GM23338 (cell line): ENCODE measurements around the gene SLC43A3. TPM values are rescaled to one million over a fixed set of nuclear protein-coding genes. Genes with fewer than 3 reads are reported as not detected.

Experiments
- ATAC-seq: fragments of 200-7000 bp; cut with Tn5 transposase; 3 replicates; pipeline ENCODE4 v1.9.1; 2020
- DNase-seq: peaks from one replicate; pipeline ENCODE4 v3.0.0-alpha.2; 2015; ENCODE audit warnings: low spot score
- H2AFZ ChIP-seq: fragments of 200-600 bp; sonication (generic); 2 replicates; pipeline ENCODE4 v1.8.0; 2016; ENCODE audit warnings: antibody characterized with exemption, mild to moderate bottlenecking, moderate library complexity
- H3F3A ChIP-seq: fragments of 200-600 bp; sonication (generic); replicated peaks from 2 replicates; pipeline ENCODE4 v1.8.0; 2017; ENCODE audit warnings: antibody characterized with exemption, mixed run types, low read depth
- H3K27ac ChIP-seq: fragments of 200-600 bp; sonication (generic); 2 replicates; pipeline ENCODE4 v1.6.1; 2016; ENCODE audit warnings: low read depth
- H3K27me3 ChIP-seq: fragments of 200-600 bp; sonication (generic); 2 replicates; pipeline ENCODE4 v1.8.0; 2016; ENCODE audit warnings: mild to moderate bottlenecking, mixed run types, moderate library complexity; ENCODE audit not compliant: insufficient read depth
- H3K36me3 ChIP-seq: fragments of 200-600 bp; sonication (generic); 2 replicates; pipeline ENCODE4 v1.8.0; 2016; ENCODE audit warnings: mild to moderate bottlenecking; ENCODE audit not compliant: insufficient read depth
- H3K4me1 ChIP-seq: fragments of 200-600 bp; sonication (generic); 2 replicates; pipeline ENCODE4 v1.8.0; 2016; ENCODE audit warnings: mild to moderate bottlenecking, moderate library complexity; ENCODE audit not compliant: insufficient read depth
- H3K4me2 ChIP-seq: fragments of 200-600 bp; sonication (generic); 2 replicates; pipeline ENCODE4 v1.7.1; 2017; ENCODE audit warnings: mixed run types
- H3K4me3 ChIP-seq: fragments of 200-600 bp; sonication (generic); 2 replicates; pipeline ENCODE4 v1.6.1; 2016; ENCODE audit warnings: mixed run types
- H3K79me2 ChIP-seq: fragments of 200-600 bp; sonication (generic); replicated peaks from 2 replicates; pipeline ENCODE4 v1.8.0; 2017; ENCODE audit warnings: mild to moderate bottlenecking; ENCODE audit not compliant: insufficient read depth
- H3K9me2 ChIP-seq: fragments of 200-600 bp; sonication (generic); 2 replicates; pipeline ENCODE4 v1.8.0; 2017; ENCODE audit not compliant: insufficient read depth
- H4K20me1 ChIP-seq: fragments of 200-600 bp; sonication (generic); replicated peaks from 2 replicates; pipeline ENCODE4 v1.8.0; 2017; ENCODE audit warnings: mild to moderate bottlenecking; ENCODE audit not compliant: insufficient read depth
- H3K27ac Mint-ChIP-seq: 2 replicates; pipeline ENCODE4 v1.8.0; 2020; ENCODE audit warnings: inconsistent platforms, mild to moderate bottlenecking, moderate library complexity, mixed read lengths
- H3K27me3 Mint-ChIP-seq: 3 replicates; pipeline ENCODE4 v1.8.0; 2022; ENCODE audit warnings: low read depth, mild to moderate bottlenecking, moderate library complexity, mixed read lengths, inconsistent platforms; ENCODE audit not compliant: insufficient read depth, poor library complexity
- H3K36me3 Mint-ChIP-seq: 3 replicates; pipeline ENCODE4 v1.8.0; 2021; ENCODE audit warnings: low read depth, mild to moderate bottlenecking, inconsistent platforms, moderate library complexity, mixed read lengths
- H3K4me1 Mint-ChIP-seq: 3 replicates; pipeline ENCODE4 v1.8.0; 2020; ENCODE audit warnings: mild to moderate bottlenecking, inconsistent platforms, mixed read lengths
- H3K4me3 Mint-ChIP-seq: 3 replicates; pipeline ENCODE4 v1.8.0; 2021; ENCODE audit warnings: moderate library complexity, mild to moderate bottlenecking, inconsistent platforms, mixed read lengths
- H3K9me3 Mint-ChIP-seq: 3 replicates; pipeline ENCODE4 v1.8.0; 2020; ENCODE audit warnings: moderate library complexity, mild to moderate bottlenecking, inconsistent platforms, mixed read lengths
- CREB1 ChIP-seq: fragments of 250-450 bp; sonication (Bioruptor Pico); IDR thresholded peaks from 2 replicates; pipeline ENCODE4 v1.5.0; 2020; ENCODE audit warnings: low read depth, mild to moderate bottlenecking, moderate library complexity
- JUNB ChIP-seq: IDR thresholded peaks from one replicate; pipeline ENCODE4 v1.6.1; 2016; ENCODE audit warnings: antibody characterized with exemption; ENCODE audit not compliant: unreplicated experiment
- NANOG ChIP-seq: IDR thresholded peaks from 2 replicates; pipeline ENCODE4 v1.6.1; 2016; ENCODE audit warnings: antibody characterized with exemption, borderline replicate concordance
- POLR2AphosphoS5 ChIP-seq: IDR thresholded peaks from 2 replicates; pipeline ENCODE4 v1.6.1; 2016; ENCODE audit warnings: antibody characterized with exemption, low read depth
- STAT1 ChIP-seq: IDR thresholded peaks from one replicate; pipeline ENCODE4 v1.6.1; 2016; ENCODE audit warnings: antibody characterized with exemption; ENCODE audit not compliant: unreplicated experiment
- ZNF114 ChIP-seq: fragments of 250-450 bp; sonication (Bioruptor Pico); IDR thresholded peaks from 2 replicates; pipeline ENCODE4 v1.5.0; 2020; ENCODE audit warnings: mild to moderate bottlenecking, moderate library complexity
- ZNF331 ChIP-seq: fragments of 250-450 bp; sonication (Bioruptor Pico); IDR thresholded peaks from 2 replicates; pipeline ENCODE4 v1.5.0; 2020; ENCODE audit warnings: low read depth, mild to moderate bottlenecking, moderate library complexity
- polyA plus RNA-seq: library from polyadenylated mRNA; unstranded; fragments of >200 nt; fragmentation: Nextera tagmentation; extraction: Ambion mirVana; gene quantifications from 2 replicates; pipeline ENCODE4 v1.2.1, GENCODE V29; 2016
- total RNA-seq: library from RNA; depleted of rRNA; stranded (reverse); fragments of >200 nt; shearing (Covaris generic); gene quantifications from 2 replicates; pipeline ENCODE4 v1.2.3, GENCODE V29; 2014
- TF ChIP-seq, protein P1 (sequence below): IDR thresholded peaks from one replicate; pipeline ENCODE4 v1.6.1; 2018; ENCODE audit warnings: antibody characterized with exemption; ENCODE audit not compliant: unreplicated experiment

SLC43A3 gene
- total and polyA plus RNA-seq, 2 experiments from 2014 or later = 14.3 to 24.8 TPM

DNA sequence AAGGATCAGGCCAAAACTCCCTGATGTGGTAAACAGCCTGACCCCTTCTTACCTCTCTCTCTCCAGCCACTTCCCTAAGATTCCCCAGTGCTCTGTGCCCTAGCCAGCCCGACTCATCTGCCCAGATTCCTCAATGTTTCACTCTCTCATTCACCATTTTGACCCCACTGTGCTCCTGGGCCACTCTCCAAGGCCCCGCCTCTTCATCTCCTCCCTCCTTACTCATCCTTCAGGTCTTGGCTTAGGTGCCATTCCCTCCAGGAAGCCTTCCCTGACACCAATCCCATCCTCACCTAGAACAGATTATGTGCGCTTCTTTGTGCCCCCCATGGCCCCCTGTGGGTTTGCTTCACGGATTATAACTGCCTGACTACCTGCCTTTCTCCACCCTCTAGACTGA is 13.2 kb downstream of the SLC43A3 start:
- H3K27me3 ChIP-seq = no peaks in the 10 kb centered on the region
- DNase-seq (no peak), ATAC-seq (no peak)
- Mint-ChIP-seq H3K27ac (no peak overlapping the region), H3K4me1 (peaks cover 10% of the 10 kb centered on the region), H3K27me3 (no peaks in the 10 kb centered on the region), H3K36me3 (peaks cover 77% of the 10 kb centered on the region), H3K4me3 (no peak overlapping the region), H3K9me3 (no peaks in the 10 kb centered on the region)
- H3K9me2 ChIP-seq = no peaks in the 10 kb centered on the region
- H3K79me2 ChIP-seq = no peaks in the 10 kb centered on the region
- H3K4me1 ChIP-seq = no peaks in the 10 kb centered on the region
- no peaks in the 10 kb centered on the region for H3F3A ChIP-seq
- no peak overlapping the region for H3K4me3 ChIP-seq
- peaks cover 25% of the 10 kb centered on the region for H3K36me3 ChIP-seq
- TF ChIP-seq, protein P1, sequence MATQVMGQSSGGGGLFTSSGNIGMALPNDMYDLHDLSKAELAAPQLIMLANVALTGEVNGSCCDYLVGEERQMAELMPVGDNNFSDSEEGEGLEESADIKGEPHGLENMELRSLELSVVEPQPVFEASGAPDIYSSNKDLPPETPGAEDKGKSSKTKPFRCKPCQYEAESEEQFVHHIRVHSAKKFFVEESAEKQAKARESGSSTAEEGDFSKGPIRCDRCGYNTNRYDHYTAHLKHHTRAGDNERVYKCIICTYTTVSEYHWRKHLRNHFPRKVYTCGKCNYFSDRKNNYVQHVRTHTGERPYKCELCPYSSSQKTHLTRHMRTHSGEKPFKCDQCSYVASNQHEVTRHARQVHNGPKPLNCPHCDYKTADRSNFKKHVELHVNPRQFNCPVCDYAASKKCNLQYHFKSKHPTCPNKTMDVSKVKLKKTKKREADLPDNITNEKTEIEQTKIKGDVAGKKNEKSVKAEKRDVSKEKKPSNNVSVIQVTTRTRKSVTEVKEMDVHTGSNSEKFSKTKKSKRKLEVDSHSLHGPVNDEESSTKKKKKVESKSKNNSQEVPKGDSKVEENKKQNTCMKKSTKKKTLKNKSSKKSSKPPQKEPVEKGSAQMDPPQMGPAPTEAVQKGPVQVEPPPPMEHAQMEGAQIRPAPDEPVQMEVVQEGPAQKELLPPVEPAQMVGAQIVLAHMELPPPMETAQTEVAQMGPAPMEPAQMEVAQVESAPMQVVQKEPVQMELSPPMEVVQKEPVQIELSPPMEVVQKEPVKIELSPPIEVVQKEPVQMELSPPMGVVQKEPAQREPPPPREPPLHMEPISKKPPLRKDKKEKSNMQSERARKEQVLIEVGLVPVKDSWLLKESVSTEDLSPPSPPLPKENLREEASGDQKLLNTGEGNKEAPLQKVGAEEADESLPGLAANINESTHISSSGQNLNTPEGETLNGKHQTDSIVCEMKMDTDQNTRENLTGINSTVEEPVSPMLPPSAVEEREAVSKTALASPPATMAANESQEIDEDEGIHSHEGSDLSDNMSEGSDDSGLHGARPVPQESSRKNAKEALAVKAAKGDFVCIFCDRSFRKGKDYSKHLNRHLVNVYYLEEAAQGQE = no peak
- no peak for TF ChIP-seq ZNF114
- peaks cover 4% of the 10 kb centered on the region for H4K20me1 ChIP-seq
- no peak overlapping the region for H2AFZ ChIP-seq
- H3K4me2 ChIP-seq = no peak overlapping the region
- no peak overlapping the region for H3K27ac ChIP-seq

DNA sequence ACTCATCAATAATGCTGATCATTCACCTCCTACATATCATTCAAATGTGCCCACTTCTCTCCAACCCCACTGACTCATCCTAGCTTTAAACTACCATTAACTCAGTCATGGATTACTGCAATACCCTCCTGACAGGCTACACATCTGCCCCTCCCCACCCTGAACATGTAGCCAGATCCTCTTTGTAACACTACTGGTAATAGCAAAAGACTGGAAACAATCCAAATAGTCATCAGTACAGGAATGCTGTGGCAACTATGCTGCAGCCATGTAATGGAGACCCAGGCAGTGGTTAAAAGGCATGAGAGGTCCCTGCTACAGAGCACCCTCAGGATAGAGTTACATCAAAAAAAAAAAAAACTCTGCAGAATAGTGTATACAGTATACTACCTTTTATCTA is 16.6 kb downstream of the SLC43A3 start:
- Mint-ChIP-seq H3K36me3 (peaks cover 69% of the 10 kb centered on the region), H3K9me3 (no peaks in the 10 kb centered on the region), H3K4me1 (peaks cover 5% of the 10 kb centered on the region), H3K27me3 (peaks cover 6% of the 10 kb centered on the region), H3K27ac (no peak overlapping the region), H3K4me3 (no peak overlapping the region)
- Histone ChIP-seq H3K4me2 (no peak overlapping the region), H3K9me2 (no peaks in the 10 kb centered on the region), H3K4me3 (no peak overlapping the region), H3K79me2 (no peaks in the 10 kb centered on the region), H4K20me1 (peaks cover 4% of the 10 kb centered on the region), H3F3A (no peaks in the 10 kb centered on the region), H2AFZ (no peak overlapping the region), H3K4me1 (no peaks in the 10 kb centered on the region), H3K27me3 (no peaks in the 10 kb centered on the region), H3K36me3 (peaks cover 25% of the 10 kb centered on the region), H3K27ac (no peak overlapping the region)
- ATAC-seq = no peak
- DNase-seq = no peak
- TF ChIP-seq CREB1 (CRISPR knock-in tag) (no peak), NANOG (no peak), JUNB (no peak), POLR2AphosphoS5 (no peak), ZNF331 (CRISPR knock-in tag) (no peak), STAT1 (no peak)
- TF ChIP-seq, protein P1 = no peak
